IPS-18a (cell line): ENCODE results near the gene ZNF514.

Experiments
- H3K27ac ChIP-seq: one replicate; pipeline ENCODE4 v1.5.1; 2013; ENCODE audit warnings: low read length
- H3K27me3 ChIP-seq: one replicate; pipeline ENCODE4 v1.6.1; 2013; ENCODE audit warnings: mild to moderate bottlenecking, low read length; ENCODE audit not compliant: control insufficient read depth, insufficient read depth
- H3K36me3 ChIP-seq: one replicate; pipeline ENCODE4 v1.6.1; 2013; ENCODE audit warnings: low read depth, low read length; ENCODE audit not compliant: control insufficient read depth
- H3K4me1 ChIP-seq: one replicate; pipeline ENCODE4 v1.6.1; 2013; ENCODE audit warnings: low read depth, low read length; ENCODE audit not compliant: control insufficient read depth
- H3K4me3 ChIP-seq: one replicate; pipeline ENCODE4 v1.5.1; 2013; ENCODE audit warnings: low read length
- H3K9ac ChIP-seq: one replicate; pipeline ENCODE4 v1.6.1; 2013; ENCODE audit warnings: mild to moderate bottlenecking, low read length, moderate library complexity
- H3K9me3 ChIP-seq: one replicate; pipeline ENCODE4 v1.6.1; 2013; ENCODE audit warnings: low read depth, low read length; ENCODE audit not compliant: control insufficient read depth

The ZNF514 gene

GRCh38 chr2:95174031-95174542, 14.4 kb upstream of the ZNF514 start:
- H3K27me3 ChIP-seq: no peaks in the 10 kb centered on the region
- H3K27ac ChIP-seq: no peak overlapping the region
- H3K4me3 ChIP-seq: no peak overlapping the region
- H3K36me3 ChIP-seq: no peaks in the 10 kb centered on the region
- no peak overlapping the region for H3K9ac ChIP-seq
- H3K4me1 ChIP-seq: no peaks in the 10 kb centered on the region
- H3K9me3 ChIP-seq: no peaks in the 10 kb centered on the region

GRCh38 chr2:95171902-95172301, 12.3 kb upstream of the ZNF514 start:
- Histone ChIP-seq H3K27me3 (no peaks in the 10 kb centered on the region), H3K9ac (no peak overlapping the region), H3K36me3 (no peaks in the 10 kb centered on the region), H3K9me3 (no peaks in the 10 kb centered on the region), H3K27ac (no peak overlapping the region), H3K4me1 (no peaks in the 10 kb centered on the region), H3K4me3 (no peak overlapping the region)

- H3K4me1 ChIP-seq: no peaks in the 10 kb centered on the region
- H3K9ac ChIP-seq: peak overlapping the region; percentile 84
- H3K4me3 ChIP-seq: peak overlapping the region; percentile 99
- no peaks in the 10 kb centered on the region for H3K36me3 ChIP-seq
- H3K27ac ChIP-seq: no peak overlapping the region
- H3K27me3 ChIP-seq: no peaks in the 10 kb centered on the region
- no peaks in the 10 kb centered on the region for H3K9me3 ChIP-seq
Measured at GRCh38 chr2:95166065-95166763, 6.6 kb upstream of the ZNF514 start.

GRCh38 chr2:95165371-95166064, 5.9 kb upstream of the ZNF514 start, which contains the start of gene ZNF2:
TSS of gene ZNF2 (plus strand) at chr2:95165809. CDS start at chr2:95176227, 10,418 bp downstream.
- H3K4me1 ChIP-seq: no peaks in the 10 kb centered on the region
- no peaks in the 10 kb centered on the region for H3K9me3 ChIP-seq
- H3K4me3 ChIP-seq: peak within 1 kb of the TSS; percentile 99
- no peaks in the 10 kb centered on the region for H3K36me3 ChIP-seq
- H3K27me3 ChIP-seq: peaks cover under 1% of the 10 kb centered on the region
- peak within 1 kb of the TSS; percentile 84 for H3K9ac ChIP-seq
- H3K27ac ChIP-seq: peak within 1 kb of the TSS; percentile 92

- Histone ChIP-seq H3K4me1 (no peaks in the 10 kb centered on the region), H3K27ac (peak overlapping the region; percentile 92), H3K9ac (peak overlapping the region; percentile 84), H3K36me3 (no peaks in the 10 kb centered on the region), H3K9me3 (no peaks in the 10 kb centered on the region), H3K4me3 (peak overlapping the region; percentile 99), H3K27me3 (peaks cover 6% of the 10 kb centered on the region)
Measured at GRCh38 chr2:95165030-95165370, 5.4 kb upstream of the ZNF514 start.

- no peaks in the 10 kb centered on the region for H3K36me3 ChIP-seq
- no peak overlapping the region for H3K27ac ChIP-seq
- H3K27me3 ChIP-seq: peaks cover 22% of the 10 kb centered on the region
- H3K9ac ChIP-seq: peak overlapping the region; percentile 53
- peak overlapping the region; percentile 75 for H3K4me3 ChIP-seq
- no peaks in the 10 kb centered on the region for H3K9me3 ChIP-seq
- H3K4me1 ChIP-seq: no peaks in the 10 kb centered on the region
Measured at GRCh38 chr2:95158891-95159619, 593 bp downstream of the ZNF514 start.

- Histone ChIP-seq H3K9me3 (no peaks in the 10 kb centered on the region), H3K4me3 (peak overlapping the region; percentile 75), H3K27me3 (peaks cover 22% of the 10 kb centered on the region), H3K4me1 (no peaks in the 10 kb centered on the region), H3K27ac (no peak overlapping the region), H3K36me3 (no peaks in the 10 kb centered on the region), H3K9ac (no peak overlapping the region)
Measured at GRCh38 chr2:95158441-95158840, 1.2 kb downstream of the ZNF514 start.

GRCh38 chr2:95149397-95149984, 10.2 kb downstream of the ZNF514 start:
- Histone ChIP-seq H3K9me3 (peaks cover 60% of the 10 kb centered on the region), H3K27me3 (no peaks in the 10 kb centered on the region), H3K36me3 (peaks cover 36% of the 10 kb centered on the region), H3K4me3 (no peak overlapping the region), H3K9ac (no peak overlapping the region), H3K4me1 (no peaks in the 10 kb centered on the region), H3K27ac (no peak overlapping the region)

- H3K27ac ChIP-seq: no peak overlapping the region
- no peaks in the 10 kb centered on the region for H3K27me3 ChIP-seq
- no peak overlapping the region for H3K4me3 ChIP-seq
- H3K4me1 ChIP-seq: no peaks in the 10 kb centered on the region
- H3K9me3 ChIP-seq: peaks cover 38% of the 10 kb centered on the region
- H3K36me3 ChIP-seq: peaks cover 4% of the 10 kb centered on the region
- H3K9ac ChIP-seq: no peak overlapping the region
Measured at GRCh38 chr2:95143838-95144237, 15.8 kb downstream of the ZNF514 start.

- peaks cover 10% of the 10 kb centered on the region for H3K9me3 ChIP-seq
- no peaks in the 10 kb centered on the region for H3K36me3 ChIP-seq
- no peak overlapping the region for H3K4me3 ChIP-seq
- H3K27me3 ChIP-seq: no peaks in the 10 kb centered on the region
- H3K4me1 ChIP-seq: no peaks in the 10 kb centered on the region
- H3K27ac ChIP-seq: no peak overlapping the region
- H3K9ac ChIP-seq: no peak overlapping the region
Measured at GRCh38 chr2:95138702-95139101, 20.9 kb downstream of the ZNF514 start.

GRCh38 chr2:95122197-95122551, 37.5 kb downstream of the ZNF514 start:
- Histone ChIP-seq H3K9me3 (no peaks in the 10 kb centered on the region), H3K4me1 (no peaks in the 10 kb centered on the region), H3K9ac (peak overlapping the region; percentile 80), H3K27me3 (no peaks in the 10 kb centered on the region), H3K27ac (no peak overlapping the region), H3K4me3 (peak overlapping the region; percentile 99), H3K36me3 (no peaks in the 10 kb centered on the region)
